ENCODE data around the gene TLR10.
"Not testable (repeated sequence)": the region's sequence is repeated elsewhere in the genome, so short reads cannot be mapped to it uniquely, and the experiment has no call there.

Gene TLR10

GRCh38 chr4:38788317-38788716 is 5.5 kb upstream of the TLR10 start:
- Mint-ChIP-seq H3K4me3 (no peak overlapping the region), H3K4me1 (no peaks in the 10 kb centered on the region), H3K27ac (ENCODE audit: low read depth) (no peak overlapping the region), H3K36me3 (ENCODE audit: insufficient read depth) (no peaks in the 10 kb centered on the region), H3K27me3 (no peaks in the 10 kb centered on the region), H3K9me3 (peaks cover 5% of the 10 kb centered on the region)
- no peak for DNase-seq (ENCODE audit: low spot score in 2 of 2)
- no peak for ATAC-seq (replicated peaks; ENCODE audit: extremely low read depth, poor library complexity, severe bottlenecking)

GRCh38 chr4:38787693-38788092 is 4.9 kb upstream of the TLR10 start:
- no peaks in the 10 kb centered on the region for H3K36me3 Mint-ChIP-seq (ENCODE audit: insufficient read depth)
- peaks cover 3% of the 10 kb centered on the region for H3K4me1 Mint-ChIP-seq
- H3K27ac Mint-ChIP-seq (ENCODE audit: low read depth), result no peak overlapping the region
- DNase-seq (ENCODE audit: low spot score in 2 of 2), result no peak
- H3K9me3 Mint-ChIP-seq, result peaks cover 5% of the 10 kb centered on the region
- no peak for ATAC-seq (replicated peaks; ENCODE audit: extremely low read depth, poor library complexity, severe bottlenecking)
- no peak overlapping the region for H3K4me3 Mint-ChIP-seq
- H3K27me3 Mint-ChIP-seq, result no peaks in the 10 kb centered on the region

- Mint-ChIP-seq H3K9me3 (peaks cover 5% of the 10 kb centered on the region), H3K36me3 (ENCODE audit: insufficient read depth) (no peaks in the 10 kb centered on the region), H3K4me1 (peaks cover 4% of the 10 kb centered on the region), H3K27ac (ENCODE audit: low read depth) (peak overlapping the region; percentile 6), H3K27me3 (no peaks in the 10 kb centered on the region), H3K4me3 (no peak overlapping the region)
- no peak for DNase-seq (ENCODE audit: low spot score in 2 of 2)
- ATAC-seq (replicated peaks; ENCODE audit: extremely low read depth, poor library complexity, severe bottlenecking), result no peak
Measured at GRCh38 chr4:38785901-38786402, 3.2 kb upstream of the TLR10 start.

GRCh38 chr4:38785041-38785790 is 2.4 kb upstream of the TLR10 start:
- ATAC-seq (replicated peaks; ENCODE audit: extremely low read depth, poor library complexity, severe bottlenecking) (no peak), DNase-seq (ENCODE audit: low spot score in 2 of 2) (no peak)
- no peak overlapping the region for H3K4me3 Mint-ChIP-seq
- H3K9me3 Mint-ChIP-seq, result peaks cover 4% of the 10 kb centered on the region
- no peak overlapping the region for H3K27ac Mint-ChIP-seq (ENCODE audit: low read depth)
- H3K4me1 Mint-ChIP-seq, result peaks cover 4% of the 10 kb centered on the region
- H3K36me3 Mint-ChIP-seq (ENCODE audit: insufficient read depth), result no peaks in the 10 kb centered on the region
- H3K27me3 Mint-ChIP-seq, result no peaks in the 10 kb centered on the region

GRCh38 chr4:38784141-38784540 is 1.4 kb upstream of the TLR10 start:
- Mint-ChIP-seq H3K27ac (ENCODE audit: low read depth) (no peak overlapping the region), H3K27me3 (no peaks in the 10 kb centered on the region), H3K36me3 (ENCODE audit: insufficient read depth) (no peaks in the 10 kb centered on the region), H3K9me3 (no peaks in the 10 kb centered on the region), H3K4me3 (no peak overlapping the region), H3K4me1 (peaks cover 4% of the 10 kb centered on the region)
- ATAC-seq (replicated peaks; ENCODE audit: extremely low read depth, poor library complexity, severe bottlenecking) (no peak), DNase-seq (ENCODE audit: low spot score in 2 of 2) (no peak)

GRCh38 chr4:38783109-38783460 is 295 bp upstream of the TLR10 start:
- Mint-ChIP-seq H3K4me3 (peak overlapping the region; percentile 22), H3K4me1 (peaks cover 4% of the 10 kb centered on the region), H3K27me3 (no peaks in the 10 kb centered on the region), H3K27ac (ENCODE audit: low read depth) (no peak overlapping the region), H3K9me3 (no peaks in the 10 kb centered on the region), H3K36me3 (ENCODE audit: insufficient read depth) (no peaks in the 10 kb centered on the region)
- DNase-seq (ENCODE audit: low spot score in 2 of 2), result no peak
- no peak for ATAC-seq (replicated peaks; ENCODE audit: extremely low read depth, poor library complexity, severe bottlenecking)

GRCh38 chr4:38781854-38782261 is 932 bp downstream of the TLR10 start:
- ATAC-seq (replicated peaks; ENCODE audit: extremely low read depth, poor library complexity, severe bottlenecking), result no peak
- H3K4me1 Mint-ChIP-seq, result peaks cover 4% of the 10 kb centered on the region

GRCh38 chr4:38780833-38781484 is 1.8 kb downstream of the TLR10 start:
- H3K27ac Mint-ChIP-seq (ENCODE audit: low read depth), result no peak overlapping the region
- peaks cover 4% of the 10 kb centered on the region for H3K4me1 Mint-ChIP-seq
- H3K27me3 Mint-ChIP-seq, result peaks cover 15% of the 10 kb centered on the region
- DNase-seq (ENCODE audit: low spot score in 2 of 2) (no peak), ATAC-seq (replicated peaks; ENCODE audit: extremely low read depth, poor library complexity, severe bottlenecking) (no peak)
- no peak overlapping the region for H3K4me3 Mint-ChIP-seq
- H3K36me3 Mint-ChIP-seq (ENCODE audit: insufficient read depth), result no peaks in the 10 kb centered on the region
- H3K9me3 Mint-ChIP-seq, result no peaks in the 10 kb centered on the region

More at GRCh38 chr4:38781854-38782261, 932 bp downstream of the TLR10 start:
- no peak overlapping the region for H3K27ac Mint-ChIP-seq (ENCODE audit: low read depth)
- no peaks in the 10 kb centered on the region for H3K36me3 Mint-ChIP-seq (ENCODE audit: insufficient read depth)
- DNase-seq (ENCODE audit: low spot score in 2 of 2), result no peak
- H3K4me3 Mint-ChIP-seq, result no peak overlapping the region
- no peaks in the 10 kb centered on the region for H3K9me3 Mint-ChIP-seq
- H3K27me3 Mint-ChIP-seq, result peaks cover 8% of the 10 kb centered on the region

- ATAC-seq (replicated peaks; ENCODE audit: extremely low read depth, poor library complexity, severe bottlenecking), result no peak
- no peaks in the 10 kb centered on the region for H3K36me3 Mint-ChIP-seq (ENCODE audit: insufficient read depth)
- H3K4me1 Mint-ChIP-seq, result peaks cover 4% of the 10 kb centered on the region
- no peak for DNase-seq (ENCODE audit: low spot score in 2 of 2)
- H3K27ac Mint-ChIP-seq (ENCODE audit: low read depth), result no peak overlapping the region
- H3K4me3 Mint-ChIP-seq, result no peak overlapping the region
- H3K27me3 Mint-ChIP-seq, result peaks cover 20% of the 10 kb centered on the region
- H3K9me3 Mint-ChIP-seq, result no peaks in the 10 kb centered on the region
Measured at GRCh38 chr4:38779790-38780189, 3.0 kb downstream of the TLR10 start.

- H3K36me3 Mint-ChIP-seq (ENCODE audit: insufficient read depth); ATAC-seq (replicated peaks; ENCODE audit: extremely low read depth, poor library complexity, severe bottlenecking); H3K4me1 Mint-ChIP-seq; H3K27ac Mint-ChIP-seq (ENCODE audit: low read depth); H3K4me3 Mint-ChIP-seq; H3K9me3 Mint-ChIP-seq; DNase-seq (ENCODE audit: low spot score in 2 of 2): not testable (repeated sequence)
- H3K27me3 Mint-ChIP-seq, result peaks cover 38% of the 10 kb centered on the region
Measured at GRCh38 chr4:38777925-38778324, 4.9 kb downstream of the TLR10 start.

GRCh38 chr4:38775326-38775725 is 7.5 kb downstream of the TLR10 start:
- DNase-seq (ENCODE audit: low spot score in 2 of 2), result no peak
- no peaks in the 10 kb centered on the region for H3K36me3 Mint-ChIP-seq (ENCODE audit: insufficient read depth)
- no peaks in the 10 kb centered on the region for H3K9me3 Mint-ChIP-seq
- ATAC-seq (replicated peaks; ENCODE audit: extremely low read depth, poor library complexity, severe bottlenecking), result no peak
- no peaks in the 10 kb centered on the region for H3K4me1 Mint-ChIP-seq
- no peak overlapping the region for H3K4me3 Mint-ChIP-seq
- peaks cover 51% of the 10 kb centered on the region for H3K27me3 Mint-ChIP-seq
- H3K27ac Mint-ChIP-seq (ENCODE audit: low read depth), result no peak overlapping the region

- no peak for DNase-seq (ENCODE audit: low spot score in 2 of 2)
- Mint-ChIP-seq H3K9me3 (no peaks in the 10 kb centered on the region), H3K27me3 (peaks cover 51% of the 10 kb centered on the region), H3K4me1 (no peaks in the 10 kb centered on the region), H3K36me3 (ENCODE audit: insufficient read depth) (no peaks in the 10 kb centered on the region), H3K4me3 (no peak overlapping the region), H3K27ac (ENCODE audit: low read depth) (no peak overlapping the region)
- ATAC-seq (replicated peaks; ENCODE audit: extremely low read depth, poor library complexity, severe bottlenecking), result no peak
Measured at GRCh38 chr4:38774181-38774955, 8.4 kb downstream of the TLR10 start.
